CD1c-positive myeloid dendritic cell (primary cell): ENCODE results near the gene TXNDC12.
A peak's percentile ranks its signal among the peaks of the same experiment; 100 is the strongest.
"Not testable (repeated sequence)": the region's sequence is repeated elsewhere in the genome, so short reads cannot be mapped to it uniquely, and the experiment has no call there.

Experiments used
- DNase-seq: peaks from one replicate; pipeline ENCODE4 v3.0.0-alpha.2; 2016; ENCODE audit errors: extremely low spot score

TXNDC12 gene

GRCh38 chr1:52055066-52055865, at the start of gene TXNDC12:
Gene TXNDC12 (minus strand): TSS chr1:52055191. CDS start chr1:52055096, 95 bp downstream.
- DNase-seq, result peak; percentile 89

- no peak for DNase-seq
Observed at GRCh38 chr1:52102336-52103013, 47.5 kb upstream of the TXNDC12 start.

DNA sequence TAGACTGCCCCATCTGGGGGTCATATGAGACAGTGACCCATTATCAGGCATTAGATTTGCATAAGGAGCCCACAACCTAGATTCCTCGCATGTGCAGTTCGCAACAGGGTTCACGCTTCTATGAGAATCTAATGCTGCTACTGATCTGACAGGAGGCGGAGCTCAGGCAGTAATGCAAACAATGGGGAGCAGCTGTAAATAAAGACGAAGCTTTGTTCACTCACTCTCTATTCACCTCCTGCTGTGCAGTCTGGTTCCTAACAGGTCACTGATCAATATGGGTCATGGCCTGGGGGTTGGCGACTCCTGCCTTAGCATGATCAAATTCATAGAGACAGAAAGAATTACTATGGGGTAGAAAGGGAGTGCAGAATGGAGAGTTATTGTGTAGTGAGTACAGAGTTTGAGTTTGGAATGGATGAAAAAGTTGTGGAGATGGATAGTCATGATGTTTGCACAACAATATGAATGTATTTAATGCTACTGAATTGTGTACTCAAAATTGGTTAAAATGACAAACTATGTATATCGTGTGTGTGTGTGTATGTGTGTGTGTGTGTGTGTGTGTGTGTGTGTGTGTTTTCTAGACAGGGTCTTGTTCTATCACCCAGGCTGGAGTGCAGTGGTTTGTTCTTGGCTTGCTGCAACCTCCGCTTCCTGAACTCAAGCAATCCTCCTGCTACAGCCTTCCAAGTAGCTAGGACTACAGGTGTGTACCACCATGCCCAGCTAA, 43.3 kb upstream of the TXNDC12 start:
- DNase-seq, result no peak

DNA sequence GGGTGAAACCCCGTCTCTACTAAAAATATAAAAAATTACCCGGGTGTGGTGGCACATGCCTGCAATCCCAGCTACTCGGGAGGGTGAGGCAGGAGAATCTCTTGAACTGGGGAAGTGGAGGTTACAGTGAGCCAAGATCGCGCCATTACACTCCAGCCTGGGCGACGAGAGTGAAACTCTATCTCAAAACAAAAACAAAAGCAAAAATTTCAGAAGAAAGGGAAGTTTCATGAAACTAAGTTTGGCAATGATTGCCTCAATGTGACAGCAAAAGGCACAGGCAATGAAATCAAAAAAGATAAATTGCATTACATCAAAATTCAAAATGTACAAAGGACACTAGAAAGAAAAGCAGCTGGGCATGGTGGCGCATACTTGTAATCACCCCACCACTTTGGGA, 41.2 kb upstream of the TXNDC12 start:
- DNase-seq, result peak; percentile 15

DNA sequence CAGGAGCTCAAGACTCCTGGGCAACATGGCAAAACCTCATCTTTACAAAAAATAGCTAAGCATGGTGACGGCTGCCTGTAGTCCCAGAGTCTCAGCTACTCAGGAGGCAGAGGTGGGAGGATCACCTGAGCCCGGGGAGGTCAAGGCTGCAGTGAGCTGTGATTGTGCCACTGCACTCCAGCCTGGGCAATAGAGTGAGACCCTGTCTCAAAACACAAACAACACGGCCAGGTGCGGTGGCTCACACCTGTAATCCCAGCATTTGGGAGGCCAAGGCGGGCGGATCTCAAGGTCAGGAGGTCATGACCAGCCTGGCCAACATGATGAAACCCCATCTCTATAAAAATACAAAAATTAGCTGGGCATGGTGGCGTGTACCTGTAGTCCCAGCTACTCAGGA, 39.3 kb upstream of the TXNDC12 start:
- not testable (repeated sequence) for DNase-seq

GRCh38 chr1:52087892-52088291, 32.9 kb upstream of the TXNDC12 start:
- not testable (repeated sequence) for DNase-seq

DNA sequence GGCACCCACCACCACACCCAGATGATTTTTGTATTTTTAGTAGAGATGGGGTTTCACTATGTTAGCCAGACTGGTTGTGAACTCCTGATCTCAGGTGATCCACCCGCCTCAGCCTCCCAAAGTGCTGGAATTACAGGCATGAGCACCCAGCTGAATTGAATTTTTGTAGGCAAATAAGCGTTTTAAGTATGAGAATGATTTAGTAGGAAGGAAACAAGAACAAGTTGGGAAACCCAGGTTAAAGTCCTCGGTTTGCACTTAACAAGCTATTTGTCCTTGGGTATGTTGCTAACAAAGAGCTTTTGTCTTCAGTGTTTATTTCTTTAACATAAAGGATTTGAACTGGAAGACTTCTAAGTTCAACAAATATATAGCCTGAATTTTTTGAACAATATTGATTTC, 25.0 kb upstream of the TXNDC12 start:
- DNase-seq, result no peak

DNA sequence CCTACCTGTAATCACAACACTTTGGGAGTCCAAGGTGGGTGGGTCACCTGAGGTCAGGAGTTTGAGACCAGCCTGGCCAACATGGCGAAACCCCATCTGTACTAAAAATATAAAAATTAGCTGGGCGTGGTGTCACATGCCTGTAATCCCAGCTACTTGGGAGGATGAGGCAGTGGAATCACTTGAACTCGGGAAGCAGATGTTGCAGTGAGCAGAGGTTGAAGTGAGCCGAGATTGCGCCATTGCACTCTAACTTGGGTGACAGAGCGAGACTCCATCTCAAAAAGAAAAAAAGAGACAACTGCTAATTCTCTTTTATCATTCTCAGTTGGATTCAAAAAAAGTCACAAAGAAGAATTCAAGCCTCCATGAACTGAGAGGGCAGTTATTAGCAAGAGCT, 22.3 kb upstream of the TXNDC12 start:
- not testable (repeated sequence) for DNase-seq

- DNase-seq, result no peak
Observed at GRCh38 chr1:52072291-52072690, 17.3 kb upstream of the TXNDC12 start.

GRCh38 chr1:52070704-52071103, 15.7 kb upstream of the TXNDC12 start:
- no peak for DNase-seq

GRCh38 chr1:52063192-52063591, 8.2 kb upstream of the TXNDC12 start:
- no peak for DNase-seq

GRCh38 chr1:52060822-52061221, 5.8 kb upstream of the TXNDC12 start:
- no peak for DNase-seq

GRCh38 chr1:52059888-52060287, 4.9 kb upstream of the TXNDC12 start:
- DNase-seq, result no peak

GRCh38 chr1:52059321-52059720, 4.3 kb upstream of the TXNDC12 start:
- DNase-seq, result no peak

DNA sequence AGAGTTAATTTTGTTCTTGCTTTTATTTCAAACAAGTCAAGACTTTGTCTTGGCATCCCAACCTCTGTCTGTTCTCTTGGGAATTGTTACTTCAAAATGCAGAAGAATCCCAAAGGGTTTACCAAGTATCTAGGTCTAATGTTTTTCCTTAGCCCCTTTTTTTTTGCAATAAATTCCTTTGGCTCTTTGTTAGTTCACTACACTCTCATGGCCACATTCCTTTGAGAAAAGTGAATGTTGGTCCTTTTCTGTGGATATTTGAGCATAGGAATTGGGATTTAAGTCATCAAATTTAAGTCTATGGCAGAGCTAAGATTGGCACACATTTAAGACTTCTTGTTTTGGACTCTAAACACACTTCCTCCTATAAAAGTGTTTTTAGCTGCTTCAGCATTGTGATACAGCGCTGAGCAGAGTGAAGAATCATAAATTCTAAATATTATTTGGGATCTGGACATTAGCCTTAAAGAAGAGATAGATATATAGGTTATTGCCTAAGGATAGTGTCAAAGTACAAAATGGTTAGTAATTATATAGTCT, 3.0 kb upstream of the TXNDC12 start:
- DNase-seq, result peak; percentile 39

DNA sequence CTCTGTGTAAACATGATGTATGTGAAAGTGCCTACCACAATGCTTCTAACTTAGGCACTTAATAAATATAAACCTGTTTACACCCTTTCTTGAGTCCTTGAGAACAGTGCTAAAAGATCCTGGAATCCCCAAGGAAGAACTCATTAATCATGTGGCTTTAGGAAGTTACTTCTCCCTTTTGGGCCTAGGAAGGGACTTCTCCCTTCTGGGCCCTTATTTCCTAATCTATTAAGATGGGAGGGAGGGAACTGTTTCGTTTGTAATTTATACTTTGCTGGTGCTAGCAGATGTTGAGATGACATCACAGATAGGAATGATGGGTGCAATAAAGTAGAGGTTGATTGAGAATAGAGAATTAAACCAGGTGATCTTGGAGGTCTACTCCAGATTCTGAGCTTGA, 2.3 kb upstream of the TXNDC12 start:
- DNase-seq, result peak; percentile 68

DNA sequence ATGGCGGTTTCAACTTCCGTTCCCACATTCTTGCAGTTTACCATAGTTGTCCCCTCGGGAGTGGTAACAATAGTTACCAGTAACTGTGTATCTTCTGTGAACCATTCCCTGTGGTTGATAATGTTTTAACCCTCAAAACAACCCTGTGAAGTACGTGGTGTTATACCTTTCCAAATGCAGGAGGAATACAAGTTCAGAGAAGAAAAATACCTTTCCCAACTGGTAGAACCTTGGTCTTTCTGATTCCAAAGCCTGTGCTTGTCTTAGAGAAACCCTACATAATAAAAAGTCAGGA, 1.9 kb upstream of the TXNDC12 start:
- no peak for DNase-seq

GRCh38 chr1:52056163-52056936, 1.4 kb upstream of the TXNDC12 start, which contains the start of gene BTF3L4:
Gene BTF3L4 (plus strand): TSS chr1:52056295. CDS start chr1:52059848, 3,553 bp downstream.
- peak; percentile 92 for DNase-seq

DNA sequence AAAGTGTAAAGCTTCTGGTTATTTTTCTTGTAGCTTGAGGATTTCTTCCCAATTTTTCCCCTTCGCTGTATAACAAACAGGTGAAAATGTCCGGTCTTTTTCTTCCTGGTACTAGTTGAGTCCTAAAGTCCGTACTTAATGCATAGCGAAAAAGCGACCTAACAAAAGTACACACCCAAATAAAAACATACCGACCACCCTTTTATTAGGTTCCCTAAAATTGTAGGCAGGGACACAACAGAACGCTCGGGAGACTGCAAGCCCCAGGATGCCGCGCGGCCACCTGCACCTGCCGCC, 823 bp upstream of the TXNDC12 start:
- DNase-seq, result no peak

- peak; percentile 16 for DNase-seq
Observed at GRCh38 chr1:52054496-52055065, 410 bp downstream of the TXNDC12 start.

- no peak for DNase-seq
Observed at GRCh38 chr1:52053862-52054261, 1.1 kb downstream of the TXNDC12 start.
